Measurements from ENCODE around the gene CETN1.

DNA sequence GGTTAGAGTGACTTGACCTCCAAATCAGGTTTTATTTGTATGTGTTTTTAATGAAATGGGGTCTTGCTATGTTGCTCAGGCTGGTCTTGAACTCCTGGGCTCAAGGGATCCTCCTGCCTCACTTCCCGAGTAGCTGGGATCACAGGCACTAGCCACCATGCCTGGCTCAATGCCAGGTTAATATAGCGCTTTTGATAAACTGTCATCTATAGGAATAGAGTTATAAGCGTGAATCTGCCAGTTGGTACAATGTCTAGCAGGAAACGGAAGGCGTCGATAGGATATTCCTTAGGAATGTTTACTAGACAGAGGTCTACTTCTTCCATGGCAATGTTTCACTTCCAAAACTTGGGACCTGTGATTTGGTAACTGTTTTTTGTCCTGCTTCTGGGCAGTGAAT lies 42.1 kb downstream of the CETN1 start:
- TF ChIP-seq YY1 (IDR thresholded peaks at IDR 0.05; ENCODE audit: low read depth) (no peak), NFIC (IDR thresholded peaks at IDR 0.05) (no peak), TAF1 (IDR thresholded peaks at IDR 0.05; ENCODE audit: low read depth) (no peak)

All from Ishikawa (cell line).